Lung (tissue), 12 donors: ENCODE data around the gene ASCL3. TPM values are rescaled to one million over a fixed set of nuclear protein-coding genes. Genes with fewer than 3 reads are reported as not detected.

Source experiments
- ATAC-seq: fragments of 200-7000 bp; cut with Tn5 transposase; one replicate; pipeline ENCODE4 v1.9.1; 2020; ENCODE audit warnings: moderate number of reproducible peaks; ENCODE audit not compliant: insufficient read depth, low FRiP score
- DNase-seq, 3 donors: peaks; one replicate each; pipeline ENCODE4 v3.0.0-alpha.2; 2013 to 2017
- H3K27ac ChIP-seq, 2 donors: one replicate each; pipeline ENCODE4 v1.5.1; 2013; ENCODE audit warnings: mild to moderate bottlenecking in 2 of 2, moderate library complexity in 2 of 2, control low read depth in 1 of 2, inconsistent platforms in 1 of 2, low read depth in 1 of 2, low read length in 1 of 2
- H3K27me3 ChIP-seq, 3 donors: one replicate each; pipeline ENCODE4 v1.5.1; 2013; ENCODE audit warnings: low read length in 2 of 3; ENCODE audit not compliant: control insufficient read depth in 3 of 3, insufficient read depth in 3 of 3
- H3K36me3 ChIP-seq, 4 donors: one replicate each; pipeline ENCODE4 v1.5.1; 2013; ENCODE audit warnings: low read length in 4 of 4, mild to moderate bottlenecking in 1 of 4, moderate library complexity in 1 of 4; ENCODE audit not compliant: control insufficient read depth in 4 of 4, insufficient read depth in 4 of 4
- H3K4me1 ChIP-seq, 5 donors: one replicate each; pipeline ENCODE4 v1.5.1; 2013; ENCODE audit warnings: low read length in 5 of 5, mild to moderate bottlenecking in 2 of 5, moderate library complexity in 1 of 5; ENCODE audit not compliant: control insufficient read depth in 5 of 5, insufficient read depth in 5 of 5
- H3K4me3 ChIP-seq: one replicate; pipeline ENCODE4 v1.5.1; 2013; ENCODE audit warnings: mild to moderate bottlenecking, control low read depth, moderate library complexity
- H3K9ac ChIP-seq, 2 donors: one replicate each; pipeline ENCODE4 v1.5.1; 2013; ENCODE audit warnings: low read length in 2 of 2, control low read depth in 1 of 2; ENCODE audit not compliant: insufficient read depth in 1 of 2
- H3K9me3 ChIP-seq, 4 donors: one replicate each; pipeline ENCODE4 v1.5.1; 2013; ENCODE audit warnings: low read length in 3 of 4, mild to moderate bottlenecking in 1 of 4, moderate library complexity in 1 of 4; ENCODE audit not compliant: control insufficient read depth in 4 of 4, insufficient read depth in 3 of 4
- CTCF ChIP-seq: IDR thresholded peaks from 2 replicates; pipeline ENCODE4 v1.5.1; 2012; ENCODE audit warnings: mild to moderate bottlenecking; ENCODE audit errors: control extremely low read depth, extremely low read depth
- WGBS, 2 donors: extraction: QIAGEN DNeasy Blood & Tissue Kit; methylation state at CpG; one replicate each; pipeline ENCODE4 v1.1.7; 2013; 5-methylcytosine and 5-hydroxymethylcytosine counted together
- polyA plus RNA-seq, 2 donors: library from polyadenylated mRNA; stranded (reverse); fragments of 200-250 nt; gene quantifications; one replicate each; pipeline ENCODE4 v1.2.1, GENCODE V29; 2013
- total RNA-seq, 2 donors: library from RNA; depleted of rRNA in 1 of 2; stranded (reverse); fragments of >200 nt in 1 of 2; gene quantifications; one replicate each; pipeline ENCODE4 v1.2.1, GENCODE V29; 2014 to 2021
- donor health status: control.
- donor health status: control.
- donor health status: Bipolar disorder and iron deficiency.
- donor health status: healthy.
- donor health status: DM: yes; HTN: yes; CAD: no.

ASCL3 gene
- total and polyA plus RNA-seq, 4 donors, result not detected

- no peak overlapping the region for H3K27ac ChIP-seq
- no peak overlapping the region for H3K9ac ChIP-seq
- DNase-seq, result no peak
- TF ChIP-seq CTCF, result no peak
- no peaks in the 10 kb centered on the region for H3K4me1 ChIP-seq
- H3K36me3 ChIP-seq, result peaks cover 0 to 7% (median under 1%) of the 10 kb centered on the region in 4 donors
- no peaks in the 10 kb centered on the region for H3K27me3 ChIP-seq
- 92 to 97% methylated on average over 4 of the region's 4 CpGs for WGBS, 2 donors
- H3K4me3 ChIP-seq, result no peak overlapping the region
- no peaks in the 10 kb centered on the region for H3K9me3 ChIP-seq
- ATAC-seq, result no peak
Measured at GRCh38 chr11:8928205-8928604, 14.6 kb downstream of the ASCL3 start.

GRCh38 chr11:8927233-8927632 lies 15.6 kb downstream of the ASCL3 start:
- WGBS, 2 donors, result 83 to 85% methylated on average over 5 of the region's 5 CpGs
- ATAC-seq, result no peak
- TF ChIP-seq CTCF, result no peak

GRCh38 chr11:8926236-8926635 lies 16.6 kb downstream of the ASCL3 start:
- no peak for DNase-seq
- 87 to 93% methylated on average over 5 of the region's 5 CpGs for WGBS, 2 donors
- H3K4me3 ChIP-seq, result no peak overlapping the region

More at GRCh38 chr11:8927233-8927632, 15.6 kb downstream of the ASCL3 start:
- H3K4me1 ChIP-seq, result no peaks in the 10 kb centered on the region
- no peaks in the 10 kb centered on the region for H3K9me3 ChIP-seq
- H3K27me3 ChIP-seq, result no peaks in the 10 kb centered on the region
- H3K9ac ChIP-seq, result no peak overlapping the region
- H3K36me3 ChIP-seq, result peaks cover 3 to 11% (median 4%) of the 10 kb centered on the region in 4 donors
- no peak overlapping the region for H3K4me3 ChIP-seq
- no peak overlapping the region for H3K27ac ChIP-seq
- DNase-seq, result no peak

More at GRCh38 chr11:8926236-8926635, 16.6 kb downstream of the ASCL3 start:
- Histone ChIP-seq H3K4me1 (no peaks in the 10 kb centered on the region), H3K9ac (no peak overlapping the region), H3K27me3 (no peaks in the 10 kb centered on the region), H3K9me3 (no peaks in the 10 kb centered on the region), H3K27ac (no peak overlapping the region), H3K36me3 (peaks cover 3 to 14% (median 6%) of the 10 kb centered on the region in 4 donors)
- no peak for ATAC-seq
- TF ChIP-seq CTCF, result no peak
